NK-92 (cell line): ENCODE data around the gene ELMO1.

Source experiments
- DNase-seq: peaks from one replicate; lab custom pipeline; 2025; ENCODE audit not compliant: unreplicated experiment; lab: John Stamatoyannopoulos, UW

ELMO1 gene

GRCh38 chr7:37352251-37352880 lies 96.3 kb downstream of the ELMO1 start:
- no peak for DNase-seq

GRCh38 chr7:37351716-37352115 lies 96.9 kb downstream of the ELMO1 start:
- no peak for DNase-seq

- DNase-seq: no peak
These were observed 98.6 kb downstream of the ELMO1 start for GRCh38 chr7:37349979-37350590.

GRCh38 chr7:37348982-37349381 lies 99.7 kb downstream of the ELMO1 start:
- DNase-seq: no peak

GRCh38 chr7:37346761-37347160 lies 101.9 kb downstream of the ELMO1 start:
- DNase-seq: no peak

GRCh38 chr7:37344886-37345579 lies 103.6 kb downstream of the ELMO1 start:
- DNase-seq: no peak

- DNase-seq: no peak
These were observed 105.8 kb downstream of the ELMO1 start for GRCh38 chr7:37342688-37343471.

GRCh38 chr7:37342176-37342687 lies 106.4 kb downstream of the ELMO1 start:
- no peak for DNase-seq

- no peak for DNase-seq
These were observed 107.5 kb downstream of the ELMO1 start for GRCh38 chr7:37341033-37341630.

GRCh38 chr7:37338966-37339365 lies 109.7 kb downstream of the ELMO1 start:
- no peak for DNase-seq

GRCh38 chr7:37337522-37337921 lies 111.1 kb downstream of the ELMO1 start:
- DNase-seq: no peak

- no peak for DNase-seq
These were observed 112.4 kb downstream of the ELMO1 start for GRCh38 chr7:37336259-37336658.

GRCh38 chr7:37333075-37333474 lies 115.6 kb downstream of the ELMO1 start:
- DNase-seq: no peak

- no peak for DNase-seq
These were observed 116.2 kb downstream of the ELMO1 start for GRCh38 chr7:37332243-37333016.

GRCh38 chr7:37330775-37331174 lies 117.9 kb downstream of the ELMO1 start:
- no peak for DNase-seq

- DNase-seq: no peak
These were observed 118.7 kb downstream of the ELMO1 start for GRCh38 chr7:37329940-37330339.

- no peak for DNase-seq
These were observed 121.4 kb downstream of the ELMO1 start for GRCh38 chr7:37327288-37327687.

- DNase-seq: no peak
These were observed 124.7 kb downstream of the ELMO1 start for GRCh38 chr7:37323966-37324365.

GRCh38 chr7:37322831-37323230 lies 125.8 kb downstream of the ELMO1 start:
- no peak for DNase-seq

GRCh38 chr7:37320848-37321468 lies 127.7 kb downstream of the ELMO1 start:
- no peak for DNase-seq
